NB4 (cell line): ENCODE measurements around the gene LILRA6.

Experiments
- DNase-seq: peaks from one replicate; pipeline ENCODE4 v3.0.0; 2010; ENCODE audit warnings: low read depth
- H3K4me3 ChIP-seq: one replicate; pipeline ENCODE4 v1.5.1; 2011; ENCODE audit warnings: mild to moderate bottlenecking, low read depth, low read length, moderate library complexity
- MAX ChIP-seq: IDR thresholded peaks from 2 replicates; pipeline ENCODE4 v1.6.1; 2011; ENCODE audit warnings: low read depth, low read length
- MYC ChIP-seq: IDR thresholded peaks from 2 replicates; pipeline ENCODE4 v1.6.1; 2011; ENCODE audit warnings: low read depth, low read length
- POLR2A ChIP-seq: IDR thresholded peaks from 2 replicates; pipeline ENCODE4 v1.6.1; 2011; ENCODE audit warnings: mild to moderate bottlenecking; ENCODE audit not compliant: insufficient read length; ENCODE audit errors: extremely low read depth
- TF ChIP-seq, protein P1 (sequence below): IDR thresholded peaks from one replicate; pipeline ENCODE4 v1.5.1; 2012; ENCODE audit warnings: low read depth, low read length

Gene LILRA6

DNA sequence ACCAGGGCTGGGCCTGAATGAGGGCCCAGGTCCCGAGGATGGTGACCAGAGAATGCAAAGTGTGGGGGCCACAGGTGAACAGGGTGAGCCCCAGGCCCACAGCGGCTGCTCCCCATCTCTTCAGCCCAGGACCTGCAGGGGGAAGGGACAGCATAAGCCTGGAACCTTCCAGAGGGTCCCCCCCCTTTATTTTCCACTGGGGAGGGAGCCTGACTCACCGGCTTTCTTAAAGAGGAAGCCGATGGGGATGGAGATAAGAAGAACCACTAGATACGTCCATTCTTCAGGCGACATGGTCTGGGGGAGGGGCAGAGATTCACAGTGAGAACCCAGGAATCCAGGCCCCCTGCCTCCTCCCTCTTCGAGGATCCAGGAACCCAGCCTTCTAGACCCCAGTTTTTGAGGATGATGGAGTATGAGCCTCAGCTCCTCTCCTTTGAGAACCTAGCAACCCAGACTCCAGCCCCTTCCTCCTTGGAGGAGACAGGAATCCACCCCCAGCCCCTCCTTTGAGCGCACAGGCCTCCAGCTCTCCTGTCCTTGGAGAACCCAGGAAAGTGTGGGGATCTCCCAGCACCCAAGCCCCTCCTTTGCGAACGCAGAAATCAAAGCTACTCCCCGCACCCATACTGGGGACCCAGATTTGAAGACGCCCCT is 54.2 kb downstream of the LILRA6 start:
- TF ChIP-seq MYC = 0 out of 2 replicates have a peak, but pooled peaks have one; percentile 8
- no peak for TF ChIP-seq POLR2A
- TF ChIP-seq MAX = no peak
- TF ChIP-seq, protein P1, sequence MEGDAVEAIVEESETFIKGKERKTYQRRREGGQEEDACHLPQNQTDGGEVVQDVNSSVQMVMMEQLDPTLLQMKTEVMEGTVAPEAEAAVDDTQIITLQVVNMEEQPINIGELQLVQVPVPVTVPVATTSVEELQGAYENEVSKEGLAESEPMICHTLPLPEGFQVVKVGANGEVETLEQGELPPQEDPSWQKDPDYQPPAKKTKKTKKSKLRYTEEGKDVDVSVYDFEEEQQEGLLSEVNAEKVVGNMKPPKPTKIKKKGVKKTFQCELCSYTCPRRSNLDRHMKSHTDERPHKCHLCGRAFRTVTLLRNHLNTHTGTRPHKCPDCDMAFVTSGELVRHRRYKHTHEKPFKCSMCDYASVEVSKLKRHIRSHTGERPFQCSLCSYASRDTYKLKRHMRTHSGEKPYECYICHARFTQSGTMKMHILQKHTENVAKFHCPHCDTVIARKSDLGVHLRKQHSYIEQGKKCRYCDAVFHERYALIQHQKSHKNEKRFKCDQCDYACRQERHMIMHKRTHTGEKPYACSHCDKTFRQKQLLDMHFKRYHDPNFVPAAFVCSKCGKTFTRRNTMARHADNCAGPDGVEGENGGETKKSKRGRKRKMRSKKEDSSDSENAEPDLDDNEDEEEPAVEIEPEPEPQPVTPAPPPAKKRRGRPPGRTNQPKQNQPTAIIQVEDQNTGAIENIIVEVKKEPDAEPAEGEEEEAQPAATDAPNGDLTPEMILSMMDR = no peak
- peak overlapping the region; percentile 71 for H3K4me3 ChIP-seq
- peak; percentile 81 for DNase-seq

GRCh38 chr19:54186934-54187381 is 55.6 kb downstream of the LILRA6 start:
- no peak for DNase-seq
- TF ChIP-seq MYC = no peak
- TF ChIP-seq, protein P1 = no peak
- TF ChIP-seq POLR2A = no peak
- TF ChIP-seq MAX = no peak
- no peak overlapping the region for H3K4me3 ChIP-seq
